ENCODE results near the gene CASZ1. TPM values are rescaled to one million over a fixed set of nuclear protein-coding genes. Genes with fewer than 3 reads are reported as not detected.
A peak's percentile ranks its signal among the peaks of the same experiment; 100 is the strongest.

Gene CASZ1
- total RNA-seq, 2 donors from 2014 or later: 90.9 to 96.9 TPM

GRCh38 chr1:10685808-10686403 is 110.5 kb downstream of the CASZ1 start:
- TF ChIP-seq CTCF (IDR thresholded peaks at IDR 0.05) (no peak), POLR2A (IDR thresholded peaks at IDR 0.05) (no peak), POLR2AphosphoS5 (IDR thresholded peaks at IDR 0.05) (no peak)
- H3K4me1 ChIP-seq (replicated peaks): peaks cover 94% of the 10 kb centered on the region
- 57% methylated on average over 11 of the region's 11 CpGs for WGBS
- no peaks in the 10 kb centered on the region for H3K36me3 ChIP-seq
- intact Hi-C loops (cut with DNase I): no loop called here
- no peaks in the 10 kb centered on the region for H3K9me3 ChIP-seq
- no peak for DNase-seq (ENCODE audit: low spot score)
- no peaks in the 10 kb centered on the region for H3K27me3 ChIP-seq (replicated peaks; ENCODE audit: insufficient read depth)
- H3K4me3 ChIP-seq: no peak overlapping the region
- peak overlapping the region; percentile 91 to 96 for H3K27ac ChIP-seq

GRCh38 chr1:10685196-10685807 is 111.1 kb downstream of the CASZ1 start:
- TF ChIP-seq CTCF (IDR thresholded peaks at IDR 0.05): no peak
- no peak for TF ChIP-seq POLR2A (IDR thresholded peaks at IDR 0.05)
- TF ChIP-seq POLR2AphosphoS5 (IDR thresholded peaks at IDR 0.05): no peak
- Histone ChIP-seq H3K27me3 (replicated peaks; ENCODE audit: insufficient read depth) (no peaks in the 10 kb centered on the region), H3K36me3 (no peaks in the 10 kb centered on the region), H3K27ac (peak overlapping the region; percentile 91 to 96), H3K9me3 (no peaks in the 10 kb centered on the region), H3K4me1 (replicated peaks) (peaks cover 95% of the 10 kb centered on the region), H3K4me3 (no peak overlapping the region)
- 72% methylated on average over 15 of the region's 15 CpGs for WGBS
- no peak for DNase-seq (ENCODE audit: low spot score)
- intact Hi-C loops (cut with DNase I): no loop called here

- Histone ChIP-seq H3K4me1 (replicated peaks) (peaks cover 92% of the 10 kb centered on the region), H3K27ac (peak overlapping the region; percentile 91 to 96), H3K36me3 (no peaks in the 10 kb centered on the region), H3K4me3 (no peak overlapping the region), H3K9me3 (no peaks in the 10 kb centered on the region), H3K27me3 (replicated peaks; ENCODE audit: insufficient read depth) (no peaks in the 10 kb centered on the region)
- WGBS: 74% methylated on average over 10 of the region's 10 CpGs
- no peak for DNase-seq (ENCODE audit: low spot score)
- TF ChIP-seq CTCF (IDR thresholded peaks at IDR 0.05): no peak
- TF ChIP-seq POLR2A (IDR thresholded peaks at IDR 0.05): no peak
- TF ChIP-seq POLR2AphosphoS5 (IDR thresholded peaks at IDR 0.05): no peak
- intact Hi-C loops (cut with DNase I): loop anchor here (5.0 kb wide), 1 partner anchor 47 kb away; no protein-coding TSS in a partner anchor
These were observed 112.2 kb downstream of the CASZ1 start for GRCh38 chr1:10684221-10684620.

GRCh38 chr1:10682449-10683309 is 113.8 kb downstream of the CASZ1 start:
- no peak for DNase-seq (ENCODE audit: low spot score)
- intact Hi-C loops (cut with DNase I): loop anchor here (5.0 kb wide), 1 partner anchor 45 kb away; no protein-coding TSS in a partner anchor
- peak; percentile 8 for TF ChIP-seq POLR2AphosphoS5 (IDR thresholded peaks at IDR 0.05)
- TF ChIP-seq CTCF (IDR thresholded peaks at IDR 0.05): no peak
- Histone ChIP-seq H3K27me3 (replicated peaks; ENCODE audit: insufficient read depth) (no peaks in the 10 kb centered on the region), H3K27ac (peak overlapping the region; percentile 91 to 96), H3K9me3 (no peaks in the 10 kb centered on the region), H3K4me3 (peak overlapping the region in 1 of 2 donors; percentile 13), H3K36me3 (no peaks in the 10 kb centered on the region), H3K4me1 (replicated peaks) (peaks cover 89% of the 10 kb centered on the region)
- 27% methylated on average over 17 of the region's 17 CpGs for WGBS
